IgD-negative memory B cell (primary cell): ENCODE measurements around the gene MAPK8. TPM values are rescaled to one million over a fixed set of nuclear protein-coding genes. Genes with fewer than 3 reads are reported as not detected.
"Not testable (repeated sequence)": the region's sequence is repeated elsewhere in the genome, so short reads cannot be mapped to it uniquely, and the experiment has no call there.

Experiments used
- H3K27ac Mint-ChIP-seq, 3 donors: one replicate each; pipeline ENCODE4 v1.8.0; 2020 to 2022; ENCODE audit warnings: mild to moderate bottlenecking in 3 of 3, mixed read lengths in 3 of 3, moderate library complexity in 1 of 3
- H3K27me3 Mint-ChIP-seq: one replicate; pipeline ENCODE4 v1.8.0; 2021; ENCODE audit warnings: mixed read lengths
- H3K36me3 Mint-ChIP-seq: one replicate; pipeline ENCODE4 v1.8.0; 2020; ENCODE audit warnings: mild to moderate bottlenecking, mixed read lengths
- H3K4me1 Mint-ChIP-seq, 3 donors: one replicate each; pipeline ENCODE4 v1.8.0; 2020 to 2022; ENCODE audit warnings: mixed read lengths in 3 of 3, mild to moderate bottlenecking in 1 of 3
- H3K4me3 Mint-ChIP-seq, 4 donors: one replicate each; pipeline ENCODE4 v1.8.0; 2020 to 2022; ENCODE audit warnings: mild to moderate bottlenecking in 4 of 4, mixed read lengths in 4 of 4, moderate library complexity in 3 of 4
- H3K9me3 Mint-ChIP-seq, 3 donors: one replicate each; pipeline ENCODE4 v1.8.0; 2020 to 2021; ENCODE audit warnings: mixed read lengths in 3 of 3, mild to moderate bottlenecking in 1 of 3
- polyA plus RNA-seq: library from polyadenylated mRNA; unstranded; fragments of 300-500 nt; fragmentation: Illumina TruSeq; gene quantifications from one replicate; pipeline ENCODE4 v1.2.3, GENCODE V29; 2021

MAPK8 gene
- 9.3 TPM for polyA plus RNA-seq

- Mint-ChIP-seq H3K4me3 (peak within 1 kb of the TSS; percentile 80 to 95 (median 86)), H3K4me1 (peaks cover 7 to 20% (median 15%) of the 10 kb centered on the region in 3 donors), H3K9me3 (no peaks in the 10 kb centered on the region), H3K36me3 (no peaks in the 10 kb centered on the region), H3K27me3 (peaks cover 1% of the 10 kb centered on the region), H3K27ac (peak within 1 kb of the TSS; percentile 72 to 92 (median 88))
Observed at GRCh38 chr10:48306265-48306869, at the start of gene MAPK8. Gene MAPK8, plus strand, starts transcription at chr10:48306677. Its CDS starts 94,984 bp downstream, at chr10:48401661.

GRCh38 chr10:48257407-48257961 is 49.0 kb upstream of the MAPK8 start:
- H3K36me3 Mint-ChIP-seq = no peaks in the 10 kb centered on the region

GRCh38 chr10:48258105-48258504 is 48.4 kb upstream of the MAPK8 start:
- Mint-ChIP-seq H3K4me1 (no peaks in the 10 kb centered on the region), H3K4me3 (no peak overlapping the region), H3K27ac (no peak overlapping the region), H3K9me3 (peaks cover 0 to 8% (median 7%) of the 10 kb centered on the region in 3 donors), H3K27me3 (peaks cover 15% of the 10 kb centered on the region), H3K36me3 (no peaks in the 10 kb centered on the region)

More at GRCh38 chr10:48257407-48257961, 49.0 kb upstream of the MAPK8 start:
- Mint-ChIP-seq H3K4me3 (no peak overlapping the region), H3K9me3 (peaks cover 0 to 8% (median 7%) of the 10 kb centered on the region in 3 donors), H3K27me3 (peaks cover 17% of the 10 kb centered on the region), H3K27ac (no peak overlapping the region), H3K4me1 (no peaks in the 10 kb centered on the region)

GRCh38 chr10:48266528-48266927 is 39.9 kb upstream of the MAPK8 start:
- Mint-ChIP-seq H3K9me3 (peaks cover 0 to 12% (median 5%) of the 10 kb centered on the region in 3 donors), H3K27me3 (no peaks in the 10 kb centered on the region), H3K36me3 (no peaks in the 10 kb centered on the region), H3K4me1 (no peaks in the 10 kb centered on the region), H3K4me3 (no peak overlapping the region), H3K27ac (no peak overlapping the region)

GRCh38 chr10:48271047-48271730 is 35.3 kb upstream of the MAPK8 start:
- H3K9me3 Mint-ChIP-seq = peaks cover 0 to 12% (median 5%) of the 10 kb centered on the region in 3 donors
- H3K4me3 Mint-ChIP-seq = no peak overlapping the region
- no peaks in the 10 kb centered on the region for H3K27me3 Mint-ChIP-seq
- no peak overlapping the region for H3K27ac Mint-ChIP-seq
- H3K36me3 Mint-ChIP-seq = no peaks in the 10 kb centered on the region
- H3K4me1 Mint-ChIP-seq = no peaks in the 10 kb centered on the region

- H3K4me3 Mint-ChIP-seq = no peak overlapping the region
Observed at GRCh38 chr10:48272682-48273081, 33.8 kb upstream of the MAPK8 start.

GRCh38 chr10:48273741-48274140 is 32.7 kb upstream of the MAPK8 start:
- Mint-ChIP-seq H3K36me3 (no peaks in the 10 kb centered on the region), H3K4me3 (no peak overlapping the region), H3K4me1 (peaks cover 0 to 3% (median 0%) of the 10 kb centered on the region in 3 donors), H3K27ac (no peak overlapping the region), H3K9me3 (no peaks in the 10 kb centered on the region), H3K27me3 (no peaks in the 10 kb centered on the region)

More at GRCh38 chr10:48272682-48273081, 33.8 kb upstream of the MAPK8 start:
- Mint-ChIP-seq H3K36me3 (no peaks in the 10 kb centered on the region), H3K4me1 (no peaks in the 10 kb centered on the region), H3K27me3 (no peaks in the 10 kb centered on the region), H3K9me3 (peaks cover 0 to 4% (median 3%) of the 10 kb centered on the region in 3 donors), H3K27ac (no peak overlapping the region)

- no peak within 1 kb of the TSS for H3K4me3 Mint-ChIP-seq
- H3K27ac Mint-ChIP-seq = no peak within 1 kb of the TSS
- no peaks in the 10 kb centered on the region for H3K36me3 Mint-ChIP-seq
- H3K4me1 Mint-ChIP-seq = peaks cover 0 to 6% (median 3%) of the 10 kb centered on the region in 3 donors
- no peaks in the 10 kb centered on the region for H3K27me3 Mint-ChIP-seq
- H3K9me3 Mint-ChIP-seq = no peaks in the 10 kb centered on the region
Observed at GRCh38 chr10:48274636-48275035, 31.8 kb upstream of the MAPK8 start, which contains the start of gene FRMPD2. Gene FRMPD2, minus strand, starts transcription at chr10:48274696. Its CDS starts 129 bp downstream, at chr10:48274567.

- Mint-ChIP-seq H3K27ac (no peak overlapping the region), H3K36me3 (no peaks in the 10 kb centered on the region), H3K4me3 (no peak overlapping the region), H3K9me3 (peaks cover 1 to 11% (median 6%) of the 10 kb centered on the region in 3 donors), H3K4me1 (peaks cover 0 to 6% (median 3%) of the 10 kb centered on the region in 3 donors), H3K27me3 (no peaks in the 10 kb centered on the region)
Observed at GRCh38 chr10:48277093-48277492, 29.4 kb upstream of the MAPK8 start.

- H3K27me3 Mint-ChIP-seq = no peaks in the 10 kb centered on the region
- H3K27ac Mint-ChIP-seq = no peak overlapping the region
- H3K4me3 Mint-ChIP-seq = no peak overlapping the region
- H3K36me3 Mint-ChIP-seq = peaks cover 3% of the 10 kb centered on the region
- peaks cover 6 to 18% (median 6%) of the 10 kb centered on the region in 3 donors for H3K9me3 Mint-ChIP-seq
- H3K4me1 Mint-ChIP-seq = peaks cover 0 to 8% (median 8%) of the 10 kb centered on the region in 3 donors
Observed at GRCh38 chr10:48279081-48279751, 27.3 kb upstream of the MAPK8 start.

- H3K4me3 Mint-ChIP-seq, H3K27me3 Mint-ChIP-seq, H3K27ac Mint-ChIP-seq, H3K36me3 Mint-ChIP-seq: not testable (repeated sequence)
- Mint-ChIP-seq H3K9me3 (peaks cover 6 to 18% (median 7%) of the 10 kb centered on the region in 3 donors), H3K4me1 (peaks cover 0 to 10% (median 8%) of the 10 kb centered on the region in 3 donors)
Observed at GRCh38 chr10:48281697-48282096, 24.8 kb upstream of the MAPK8 start.

GRCh38 chr10:48282829-48283228 is 23.6 kb upstream of the MAPK8 start:
- H3K4me1 Mint-ChIP-seq = peaks cover 0 to 9% (median 8%) of the 10 kb centered on the region in 3 donors
- no peak overlapping the region for H3K27ac Mint-ChIP-seq
- H3K27me3 Mint-ChIP-seq = no peaks in the 10 kb centered on the region
- H3K4me3 Mint-ChIP-seq = no peak overlapping the region
- H3K9me3 Mint-ChIP-seq = peaks cover 6 to 18% (median 7%) of the 10 kb centered on the region in 3 donors
- H3K36me3 Mint-ChIP-seq = peaks cover 5% of the 10 kb centered on the region

GRCh38 chr10:48284002-48284546 is 22.4 kb upstream of the MAPK8 start:
- Mint-ChIP-seq H3K4me3 (no peak overlapping the region), H3K27ac (no peak overlapping the region), H3K27me3 (no peaks in the 10 kb centered on the region), H3K36me3 (peaks cover 7% of the 10 kb centered on the region), H3K9me3 (peaks cover 6 to 18% (median 7%) of the 10 kb centered on the region in 3 donors), H3K4me1 (peaks cover 0 to 9% (median 5%) of the 10 kb centered on the region in 3 donors)

- Mint-ChIP-seq H3K4me1 (peaks cover 0 to 10% (median 6%) of the 10 kb centered on the region in 3 donors), H3K36me3 (peaks cover 8% of the 10 kb centered on the region), H3K27ac (no peak overlapping the region), H3K9me3 (peaks cover 6 to 18% (median 7%) of the 10 kb centered on the region in 3 donors), H3K4me3 (no peak overlapping the region), H3K27me3 (no peaks in the 10 kb centered on the region)
Observed at GRCh38 chr10:48284811-48285210, 21.7 kb upstream of the MAPK8 start.
